GM12878 (cell line): ENCODE data around the gene DDX53. TPM values are rescaled to one million over a fixed set of nuclear protein-coding genes. Genes with fewer than 3 reads are reported as not detected.

Experiments used
- ATAC-seq: fragments of 200-7000 bp; cut with Tn5 transposase; 3 replicates; pipeline ENCODE4 v1.9.1; 2020; ENCODE audit warnings: mild to moderate bottlenecking, moderate library complexity
- BruUV-seq: library from RNA; stranded (reverse); fragments of 400-500 nt; replicated peaks from 2 replicates; lab custom pipeline; 2021; lab: Mats Ljungman, UMichigan
- CTCF ChIA-PET: fragments of 300-600 bp; sonication (Branson Sonifier 250); formaldehyde crosslinking; extraction: SDS; loops from one replicate; lab custom pipeline; 2021; ENCODE audit warnings: inconsistent platforms; lab: Yijun Ruan, JAX
- POLR2A ChIA-PET: fragments of 350-600 bp; formaldehyde crosslinking; extraction: SDS; loops from one replicate; lab custom pipeline; 2021; ENCODE audit warnings: inconsistent platforms; lab: Charles Lee
- RAD21 ChIA-PET: fragments of 300-600 bp; sonication (Branson Sonifier 250); formaldehyde crosslinking; loops from one replicate; lab custom pipeline; 2023; ENCODE audit warnings: antibody characterized with exemption; ENCODE audit not compliant: unreplicated experiment; lab: Charles Lee
- SMC1A ChIA-PET: fragments of 300-600 bp; sonication (Branson Sonifier 250); formaldehyde crosslinking; loops from one replicate; lab custom pipeline; 2023; ENCODE audit not compliant: unreplicated experiment, uncharacterized antibody; lab: Charles Lee
- DNase-seq: peaks from one replicate; pipeline ENCODE4 v3.0.0-alpha.2; 2011; ENCODE audit warnings: low read depth, low spot score
- FAIRE-seq: peaks from 3 replicates; lab custom pipeline; 2011; peaks lifted over from hg19 to GRCh38; lab: Jason Lieb, UNC
- H2AFZ ChIP-seq: 2 replicates; pipeline ENCODE4 v1.6.0; 2011; ENCODE audit warnings: low read depth, low read length, control low read depth; ENCODE audit not compliant: control insufficient read depth
- H3K27ac ChIP-seq: 2 replicates; pipeline ENCODE4 v1.5.1; 2011; ENCODE audit warnings: control low read depth; ENCODE audit not compliant: control insufficient read depth, insufficient read depth
- H3K27me3 ChIP-seq, 2 experiments: replicated peaks in 1 of 2; 2 replicates each; pipeline versions ENCODE4 v1.6.0 to v1.6.1; 2011; ENCODE audit warnings: low read length in 1 of 2; ENCODE audit not compliant: control insufficient read depth in 2 of 2, insufficient read depth in 2 of 2
- H3K36me3 ChIP-seq, 2 experiments: 2 replicates each; pipeline ENCODE4 v1.5.1; 2011; ENCODE audit warnings: low read length in 1 of 2; ENCODE audit not compliant: control insufficient read depth in 2 of 2, insufficient read depth in 2 of 2
- H3K4me1 ChIP-seq: 2 replicates; pipeline ENCODE4 v1.6.1; 2011; ENCODE audit warnings: mild to moderate bottlenecking, low read length, moderate library complexity, mixed read lengths; ENCODE audit not compliant: control insufficient read depth, insufficient read depth
- H3K4me2 ChIP-seq: 2 replicates; pipeline ENCODE4 v1.6.0; 2011; ENCODE audit warnings: control low read depth; ENCODE audit not compliant: control insufficient read depth, insufficient read depth
- H3K4me3 ChIP-seq: fragments of 200-600 bp; sonication (generic); 2 replicates; pipeline ENCODE4 v1.5.1; 2016
- H3K79me2 ChIP-seq: 2 replicates; pipeline ENCODE4 v1.6.0; 2011; ENCODE audit warnings: low read length; ENCODE audit not compliant: control insufficient read depth, insufficient read depth
- H3K9ac ChIP-seq: 2 replicates; pipeline ENCODE4 v1.8.0; 2011; ENCODE audit warnings: low read length, control low read depth, mixed read lengths; ENCODE audit not compliant: control insufficient read depth, insufficient read depth
- H3K9me3 ChIP-seq: replicated peaks from 3 replicates; pipeline ENCODE4 v1.5.1; 2011; ENCODE audit warnings: mild to moderate bottlenecking, low read length; ENCODE audit not compliant: control insufficient read depth, insufficient read depth
- H4K20me1 ChIP-seq: 2 replicates; pipeline ENCODE4 v1.6.0; 2011; ENCODE audit not compliant: control insufficient read depth, insufficient read depth
- ATF7 ChIP-seq: fragments of 450-650 bp; IDR thresholded peaks from 2 replicates; pipeline ENCODE4 v1.6.1; 2016; ENCODE audit warnings: low read depth, mild to moderate bottlenecking
- BMI1 ChIP-seq: fragments of 450-650 bp; IDR thresholded peaks from 2 replicates; pipeline ENCODE4 v1.6.1; 2016; ENCODE audit warnings: mild to moderate bottlenecking, moderate library complexity, borderline replicate concordance
- BRCA1 ChIP-seq: IDR thresholded peaks from 2 replicates; pipeline ENCODE4 v1.6.1; 2011; ENCODE audit warnings: low read depth, low read length, improper control_type of control experiment
- HDAC6 ChIP-seq: fragments of 200-600 bp; sonication (generic); IDR thresholded peaks from one replicate; pipeline ENCODE4 v1.8.0; 2017; ENCODE audit warnings: antibody characterized with exemption; ENCODE audit not compliant: unreplicated experiment
- MXI1 ChIP-seq: fragments of 150-350 bp; IDR thresholded peaks from 2 replicates; pipeline ENCODE4 v1.6.1; 2011; ENCODE audit warnings: low read depth, mild to moderate bottlenecking, inconsistent platforms, low read length, improper control_type of control experiment
- NR2C2 ChIP-seq: IDR thresholded peaks from 2 replicates; pipeline ENCODE4 v1.6.1; 2011; ENCODE audit warnings: borderline replicate concordance, low read depth; ENCODE audit not compliant: control insufficient read depth, insufficient read length
- TCF3 ChIP-seq: IDR thresholded peaks from 2 replicates; pipeline ENCODE4 v1.6.1; 2012; ENCODE audit warnings: low read depth, mild to moderate bottlenecking, low read length, borderline replicate concordance; ENCODE audit not compliant: insufficient read depth
- USF2 ChIP-seq: IDR thresholded peaks from 2 replicates; pipeline ENCODE4 v1.6.1; 2011; ENCODE audit warnings: low read depth, low read length, improper control_type of control experiment, borderline replicate concordance
- WGBS: methylation state at CpG from one replicate; pipeline ENCODE4 v1.1.6; 2016; ENCODE audit warnings: low lambda C conversion rate; ENCODE audit not compliant: insufficient replicate concordance, insufficient coverage; ENCODE audit errors: missing lambda C conversion rate; 5-methylcytosine and 5-hydroxymethylcytosine counted together
- in situ Hi-C: fragments of 300-500 bp; cut with MboI; formaldehyde crosslinking; loops from 9 replicates; pipeline ENCODE4 v1.14.3; 2018; ENCODE audit warnings: mixed read lengths
- intact Hi-C: fragments of 100-400 bp; cut with micrococcal nuclease; formaldehyde crosslinking; loops from one replicate; pipeline ENCODE4 v1.14.2; 2022; ENCODE audit not compliant: unreplicated experiment
- polyA plus RNA-seq, 11 experiments: library from polyadenylated mRNA; depleted of rRNA in 4 of 11; unstranded in 6 of 11; stranded (reverse) in 5 of 11; fragments of >200 nt; fragmentation: Nextera tagmentation in 4 of 11; fragmentation: Illumina TruSeq in 1 of 11; extraction: Ambion mirVana in 4 of 11; extraction: Trizol in 1 of 11; gene quantifications; 1 replicate in 1 of 11; 2 replicates in 10 of 11; pipeline versions ENCODE4 v1.2.1 to v1.2.3, GENCODE V29; 2011 to 2016; ENCODE audit warnings: inconsistent platforms in 2 of 11, missing spikeins in 2 of 11, low read depth in 1 of 11
- total RNA-seq, 4 experiments: library from RNA; depleted of rRNA in 3 of 4; stranded (reverse); fragments of >200 nt in 3 of 4; fragmentation: Illumina TruSeq in 1 of 4; extraction: Trizol in 1 of 4; gene quantifications; 2 replicates each; pipeline versions ENCODE4 v1.2.1 to v1.2.3, GENCODE V29; 2013 to 2021
- TF ChIP-seq, protein P1 (sequence below): IDR thresholded peaks from 2 replicates; pipeline ENCODE4 v1.6.1; 2012; ENCODE audit warnings: low read depth, low read length, improper control_type of control experiment

DDX53 gene
- total and polyA plus RNA-seq, 10 of the 15 experiments (the other 5 are each of a cell fraction or from before 2014, with no cell fraction given) = 0.12 TPM; not detected in 9

GRCh38 chrX:23031600-23031999 is 31.8 kb downstream of the DDX53 start:
- CTCF ChIA-PET = no interaction called here
- intact Hi-C loops = no loop called here
- TF ChIP-seq ATF7 = peak; percentile 17; the same call in 1 of the 2 replicates
- TF ChIP-seq USF2 = no peak
- no peak for TF ChIP-seq NR2C2
- TF ChIP-seq, all 136 proteins: peak for 1
- 28% methylated on average over 3 of the region's 3 CpGs for WGBS
- H3K9me3 ChIP-seq = no peaks in the 10 kb centered on the region
- ChIA-PET SMC1A (no interaction called here), RAD21 (no interaction called here), POLR2A (interaction anchor here (0.6 kb wide), 1 partner anchor 651 kb away, joined by 3 read pairs; no protein-coding TSS in a partner anchor)
- H3K27ac ChIP-seq = no peak overlapping the region
- H3K4me2 ChIP-seq = no peak overlapping the region
- FAIRE-seq (no peak), ATAC-seq (no peak), DNase-seq (no peak)
- no peak overlapping the region for H2AFZ ChIP-seq
- H3K36me3 ChIP-seq = no peaks in the 10 kb centered on the region
- no peaks in the 10 kb centered on the region for H3K79me2 ChIP-seq
- H3K9ac ChIP-seq = no peak overlapping the region
- in situ Hi-C loops = no loop called here
- BruUV-seq = no TSS peak
- H4K20me1 ChIP-seq = no peaks in the 10 kb centered on the region
- no peaks in the 10 kb centered on the region for H3K27me3 ChIP-seq
- no peak overlapping the region for H3K4me3 ChIP-seq
- no peaks in the 10 kb centered on the region for H3K4me1 ChIP-seq

- Histone ChIP-seq H3K79me2 (no peaks in the 10 kb centered on the region), H3K4me3 (no peak overlapping the region), H3K9ac (no peak overlapping the region), H3K4me2 (no peak overlapping the region), H4K20me1 (no peaks in the 10 kb centered on the region), H3K4me1 (no peaks in the 10 kb centered on the region), H3K36me3 (no peaks in the 10 kb centered on the region), H3K9me3 (no peaks in the 10 kb centered on the region), H3K27me3 (no peaks in the 10 kb centered on the region), H3K27ac (no peak overlapping the region), H2AFZ (no peak overlapping the region)
- RAD21 ChIA-PET = no interaction called here
- POLR2A ChIA-PET = no interaction called here
- TF ChIP-seq TCF3 (no peak), MXI1 (no peak), BMI1 (no peak), HDAC6 (no peak), BRCA1 (no peak)
- TF ChIP-seq, protein P1, sequence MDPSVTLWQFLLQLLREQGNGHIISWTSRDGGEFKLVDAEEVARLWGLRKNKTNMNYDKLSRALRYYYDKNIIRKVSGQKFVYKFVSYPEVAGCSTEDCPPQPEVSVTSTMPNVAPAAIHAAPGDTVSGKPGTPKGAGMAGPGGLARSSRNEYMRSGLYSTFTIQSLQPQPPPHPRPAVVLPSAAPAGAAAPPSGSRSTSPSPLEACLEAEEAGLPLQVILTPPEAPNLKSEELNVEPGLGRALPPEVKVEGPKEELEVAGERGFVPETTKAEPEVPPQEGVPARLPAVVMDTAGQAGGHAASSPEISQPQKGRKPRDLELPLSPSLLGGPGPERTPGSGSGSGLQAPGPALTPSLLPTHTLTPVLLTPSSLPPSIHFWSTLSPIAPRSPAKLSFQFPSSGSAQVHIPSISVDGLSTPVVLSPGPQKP = no peak
- ATAC-seq = no peak
- SMC1A ChIA-PET = no interaction called here
- CTCF ChIA-PET = no interaction called here
- WGBS = 2% methylated on average over 3 of the region's 3 CpGs
- in situ Hi-C loops (no loop called here), intact Hi-C loops (no loop called here)
- no peak for FAIRE-seq
- no TSS peak for BruUV-seq
- no peak for DNase-seq
These were observed 35.7 kb downstream of the DDX53 start for GRCh38 chrX:23035493-23035892.
